Vagina (tissue), 2 donors: ENCODE measurements around the gene CAMKK2.

ENCODE experiments used
- CTCF ChIP-seq, 3 experiments: fragments of 450-650 bp in 2 of 3; fragments of 200-600 bp in 1 of 3; sonication (generic) in 1 of 3; IDR thresholded peaks; one replicate each; pipeline ENCODE4 v1.5.1; 2017 to 2019; ENCODE audit warnings: antibody characterized with exemption in 3 of 3, mild to moderate bottlenecking in 2 of 3, moderate library complexity in 2 of 3
- POLR2A ChIP-seq, 2 donors: fragments of 450-650 bp; IDR thresholded peaks; one replicate each; pipeline ENCODE4 v1.6.1; 2017; ENCODE audit warnings: antibody characterized with exemption in 2 of 2, mild to moderate bottlenecking in 2 of 2, moderate library complexity in 2 of 2
- POLR2AphosphoS5 ChIP-seq, 2 donors: sonication (generic); formaldehyde crosslinking; IDR thresholded peaks; one replicate each; pipeline ENCODE4 v1.9.0; 2017; ENCODE audit warnings: antibody characterized with exemption in 2 of 2, mild to moderate bottlenecking in 2 of 2, low read depth in 1 of 2; ENCODE audit not compliant: insufficient read depth in 1 of 2

GRCh38 chr12:121228919-121229665 is 67.4 kb downstream of the CAMKK2 start:
- TF ChIP-seq CTCF (IDR thresholded peaks at IDR 0.05): no peak
- no peak for TF ChIP-seq POLR2A (IDR thresholded peaks at IDR 0.05)
- no peak for TF ChIP-seq POLR2AphosphoS5 (IDR thresholded peaks at IDR 0.05; ENCODE audit: insufficient read depth in 1 of 2, low read depth in 1 of 2)
